ENCODE data around the gene TOP2B. TPM values are rescaled to one million over a fixed set of nuclear protein-coding genes. Genes with fewer than 3 reads are reported as not detected.
A peak's percentile ranks its signal among the peaks of the same experiment; 100 is the strongest.

TOP2B gene
- total RNA-seq, 4 donors from 2014 or later: 56.1 to 274 (median 120) TPM

GRCh38 chr3:25610167-25610566 is 54.5 kb downstream of the TOP2B start:
- Histone ChIP-seq H3K4me1 (no peaks in the 10 kb centered on the region), H3K36me3 (no peaks in the 10 kb centered on the region), H3K4me3 (no peak overlapping the region), H3K9me3 (no peaks in the 10 kb centered on the region), H3K27ac (no peak overlapping the region), H3K27me3 (no peaks in the 10 kb centered on the region)
- TF ChIP-seq CTCF (IDR thresholded peaks at IDR 0.05): no peak
- no peak for DNase-seq
- intact Hi-C loops (cut with DNase I; ENCODE audit: low total_unique reads): no loop called here

GRCh38 chr3:25604107-25604805 is 60.5 kb downstream of the TOP2B start:
- no peak for DNase-seq
- Histone ChIP-seq H3K9me3 (no peaks in the 10 kb centered on the region), H3K36me3 (no peaks in the 10 kb centered on the region), H3K27me3 (no peaks in the 10 kb centered on the region), H3K27ac (peak overlapping the region; percentile 14 to 17), H3K4me1 (no peaks in the 10 kb centered on the region), H3K4me3 (no peak overlapping the region)
- TF ChIP-seq POLR2A (IDR thresholded peaks at IDR 0.05) (no peak), CTCF (IDR thresholded peaks at IDR 0.05) (no peak)
- intact Hi-C loops (cut with DNase I; ENCODE audit: low total_unique reads): no loop called here

GRCh38 chr3:25603703-25604102 is 61.0 kb downstream of the TOP2B start:
- Histone ChIP-seq H3K27me3 (no peaks in the 10 kb centered on the region), H3K27ac (peak overlapping the region; percentile 14 to 17), H3K4me3 (no peak overlapping the region), H3K9me3 (no peaks in the 10 kb centered on the region), H3K4me1 (no peaks in the 10 kb centered on the region), H3K36me3 (no peaks in the 10 kb centered on the region)
- intact Hi-C loops (cut with DNase I; ENCODE audit: low total_unique reads): no loop called here
- TF ChIP-seq CTCF (IDR thresholded peaks at IDR 0.05) (no peak), POLR2A (IDR thresholded peaks at IDR 0.05) (no peak)
- DNase-seq: no peak

GRCh38 chr3:25597535-25598101 is 67.1 kb downstream of the TOP2B start:
- Histone ChIP-seq H3K36me3 (no peaks in the 10 kb centered on the region), H3K27ac (peak overlapping the region in 1 of 2 donors; percentile 1), H3K4me1 (no peaks in the 10 kb centered on the region), H3K4me3 (no peak overlapping the region), H3K9me3 (no peaks in the 10 kb centered on the region), H3K27me3 (no peaks in the 10 kb centered on the region)
- intact Hi-C loops (cut with DNase I; ENCODE audit: low total_unique reads): no loop called here
- DNase-seq: no peak
- TF ChIP-seq CTCF (IDR thresholded peaks at IDR 0.05) (no peak), POLR2A (IDR thresholded peaks at IDR 0.05) (no peak)

- H3K4me1 ChIP-seq: no peaks in the 10 kb centered on the region
- H3K27me3 ChIP-seq: no peaks in the 10 kb centered on the region
- no peaks in the 10 kb centered on the region for H3K9me3 ChIP-seq
- H3K27ac ChIP-seq: peak overlapping the region; percentile 42 to 61
- H3K4me3 ChIP-seq: no peak overlapping the region
- no peaks in the 10 kb centered on the region for H3K36me3 ChIP-seq
- intact Hi-C loops (cut with DNase I; ENCODE audit: low total_unique reads): no loop called here
- TF ChIP-seq POLR2A (IDR thresholded peaks at IDR 0.05) (no peak), CTCF (IDR thresholded peaks at IDR 0.05) (peak; percentile 80 to 91 (median 84))
- DNase-seq: peak in 1 of 2 donors; percentile 42
These were observed 70.7 kb downstream of the TOP2B start for GRCh38 chr3:25594007-25594502.

Data from uterus (tissue), 4 donors.